K562 (cell line): ENCODE measurements around the gene PRDM15. TPM values are rescaled to one million over a fixed set of nuclear protein-coding genes. Genes with fewer than 3 reads are reported as not detected.

ENCODE experiments used
- ATAC-seq: fragments of 200-7000 bp; cut with Tn5 transposase; 3 replicates; pipeline ENCODE4 v1.9.1; 2020; ENCODE audit warnings: moderate library complexity
- BruUV-seq: library from RNA; stranded (reverse); fragments of 400-500 nt; replicated peaks from 2 replicates; lab custom pipeline; 2021; lab: Mats Ljungman, UMichigan
- CTCF ChIA-PET: fragments of 300-600 bp; formaldehyde crosslinking; extraction: SDS; loops from one replicate; lab custom pipeline; 2021; ENCODE audit warnings: low intra/inter-chr PET ratio; lab: Yijun Ruan, JAX
- POLR2A ChIA-PET: fragments of 300-600, 350-650 bp; sonication (Branson Sonifier 250); formaldehyde crosslinking; extraction: SDS; loops from one replicate; lab custom pipeline; 2021; ENCODE audit warnings: antibody characterized with exemption, inconsistent platforms; lab: Yijun Ruan, JAX
- DNase-seq, 4 experiments: peaks; one replicate each; pipeline versions ENCODE4 v3.0.0 to v3.0.0-alpha.2; 2011 to 2018; ENCODE audit warnings: low spot score in 3 of 4, mixed read lengths in 3 of 4; ENCODE audit errors: extremely low read depth in 1 of 4
- FAIRE-seq: peaks from 2 replicates; lab custom pipeline; 2011; peaks lifted over from hg19 to GRCh38; lab: Jason Lieb, UNC
- H2AFZ ChIP-seq: 2 replicates; pipeline ENCODE4 v1.6.0; 2011; ENCODE audit warnings: low read depth, low read length, control low read depth, inconsistent platforms
- H3K27ac ChIP-seq: fragments of 200-600 bp; 3 replicates; pipeline ENCODE4 v1.8.0; 2011; ENCODE audit warnings: low read depth, mild to moderate bottlenecking, control low read depth, inconsistent platforms, low read length, moderate library complexity, mixed read lengths; ENCODE audit errors: extremely low read depth
- H3K27me3 ChIP-seq, 2 experiments: fragments of 300-600 bp in 1 of 2; 2 replicates in 1 of 2; 3 replicates in 1 of 2; pipeline versions ENCODE4 v1.6.0 to v1.8.0; 2011; ENCODE audit warnings: inconsistent platforms in 2 of 2, low read length in 2 of 2, mild to moderate bottlenecking in 1 of 2, mixed read lengths in 1 of 2, moderate library complexity in 1 of 2; ENCODE audit not compliant: control insufficient read depth in 2 of 2, insufficient read depth in 2 of 2
- H3K36me3 ChIP-seq: fragments of 300-600 bp; 3 replicates; pipeline ENCODE4 v1.8.0; 2011; ENCODE audit warnings: mild to moderate bottlenecking, low read length, inconsistent platforms; ENCODE audit not compliant: control insufficient read depth, insufficient read depth
- H3K4me1 ChIP-seq, 2 experiments: fragments of 200-600 bp in 1 of 2; replicated peaks in 1 of 2; 2 replicates in 1 of 2; 3 replicates in 1 of 2; pipeline versions ENCODE4 v1.5.1 to v1.8.0; 2011; ENCODE audit warnings: inconsistent platforms in 2 of 2, low read length in 2 of 2, mild to moderate bottlenecking in 1 of 2, mixed read lengths in 1 of 2, moderate library complexity in 1 of 2; ENCODE audit not compliant: control insufficient read depth in 2 of 2, insufficient read depth in 2 of 2
- H3K4me2 ChIP-seq: 2 replicates; pipeline ENCODE4 v1.6.1; 2011; ENCODE audit warnings: low read length, control low read depth, inconsistent platforms, mixed read lengths; ENCODE audit not compliant: insufficient read depth
- H3K4me3 ChIP-seq: fragments of 200-600 bp; sonication (generic), shearing (Covaris generic); 2 replicates; pipeline ENCODE4 v1.5.1; 2016; ENCODE audit warnings: control low read depth, inconsistent platforms
- H3K79me2 ChIP-seq: fragments of 200-600 bp; 3 replicates; pipeline ENCODE4 v1.8.0; 2011; ENCODE audit warnings: low read length, inconsistent platforms; ENCODE audit not compliant: control insufficient read depth, insufficient read depth
- H3K9ac ChIP-seq, 2 experiments: 2 replicates each; pipeline versions ENCODE4 v1.6.0 to v1.6.1; 2011; ENCODE audit warnings: low read depth in 2 of 2, low read length in 2 of 2, control low read depth in 1 of 2, inconsistent platforms in 1 of 2, mild to moderate bottlenecking in 1 of 2, mixed read lengths in 1 of 2; ENCODE audit not compliant: insufficient read depth in 1 of 2
- H3K9me1 ChIP-seq: one replicate; pipeline ENCODE4 v1.6.0; 2011; ENCODE audit warnings: inconsistent platforms, mild to moderate bottlenecking, low read length, moderate library complexity; ENCODE audit not compliant: control insufficient read depth, insufficient read depth
- H3K9me3 ChIP-seq: replicated peaks from 2 replicates; pipeline ENCODE4 v1.5.1; 2011; ENCODE audit warnings: low read depth, low read length, inconsistent platforms; ENCODE audit not compliant: control insufficient read depth, insufficient read depth
- H4K20me1 ChIP-seq: replicated peaks from 2 replicates; pipeline ENCODE4 v1.6.1; 2011; ENCODE audit warnings: low read length, inconsistent platforms, mixed read lengths; ENCODE audit not compliant: control insufficient read depth, insufficient read depth
- GATA2 ChIP-seq: sonication (generic); formaldehyde crosslinking; IDR thresholded peaks from 2 replicates; pipeline ENCODE4 v1.4.0; 2020; ENCODE audit warnings: mild to moderate bottlenecking, missing genetic modification reagents
- HDAC6 ChIP-seq: IDR thresholded peaks from 2 replicates; pipeline ENCODE4 v1.6.1; 2012; ENCODE audit warnings: low read depth, mild to moderate bottlenecking, control low read depth, inconsistent platforms, low read length, moderate library complexity
- HOXB6 ChIP-seq: fragments of 250-450 bp; sonication (Bioruptor Pico); IDR thresholded peaks from 2 replicates; pipeline ENCODE4 v1.5.1; 2022; ENCODE audit warnings: mild to moderate bottlenecking, borderline replicate concordance
- NFIX ChIP-seq: fragments of 250-450 bp; sonication (Bioruptor Pico); IDR thresholded peaks from 2 replicates; pipeline ENCODE4 v1.4.0; 2020; ENCODE audit warnings: low read depth, mild to moderate bottlenecking, moderate library complexity
- SRSF7 ChIP-seq: fragments of 200-400 bp; formaldehyde crosslinking; optimal IDR thresholded peaks from 2 replicates; pipeline ENCODE3; 2017; ENCODE audit warnings: mild to moderate bottlenecking, low read depth, low read length
- TSHZ1 ChIP-seq: fragments of 250-450 bp; sonication (Bioruptor Pico); IDR thresholded peaks from 2 replicates; pipeline ENCODE4 v1.4.0; 2020; ENCODE audit warnings: mild to moderate bottlenecking, moderate library complexity
- ZNF444 ChIP-seq: fragments of 250-450 bp; sonication (Bioruptor Pico); IDR thresholded peaks from 2 replicates; pipeline ENCODE4 v1.4.0; 2020; ENCODE audit warnings: mild to moderate bottlenecking, moderate library complexity
- ZNF764 ChIP-seq: fragments of 250-450 bp; sonication (Bioruptor Pico); IDR thresholded peaks from 2 replicates; pipeline ENCODE4 v1.4.0; 2020; ENCODE audit warnings: low read depth, mild to moderate bottlenecking, moderate library complexity
- WGBS: fragments of 100-300 bp; shearing (Covaris generic); methylation state at CpG from one replicate; pipeline ENCODE4 v1.1.6; 2016; ENCODE audit warnings: low coverage, mixed read lengths; ENCODE audit not compliant: insufficient coverage; ENCODE audit errors: missing lambda C conversion rate; 5-methylcytosine and 5-hydroxymethylcytosine counted together
- in situ Hi-C: fragments of 300-500 bp; cut with MboI; formaldehyde crosslinking; loops from 4 replicates; pipeline ENCODE4 v1.15.0; 2018; ENCODE audit warnings: inconsistent platforms, mixed read lengths
- intact Hi-C: fragments of 100-400 bp; cut with micrococcal nuclease; formaldehyde crosslinking; loops from 2 replicates; pipeline ENCODE4 v1.14.2; 2022
- polyA plus RNA-seq, 8 experiments: library from polyadenylated mRNA; depleted of rRNA in 4 of 8; stranded (reverse) in 5 of 8; unstranded in 3 of 8; fragments of >200 nt; fragmentation: Nextera tagmentation in 2 of 8; fragmentation: Illumina TruSeq in 1 of 8; extraction: Ambion mirVana in 2 of 8; extraction: Trizol in 1 of 8; gene quantifications; 2 replicates each; pipeline versions ENCODE4 v1.2.1 to v1.2.3, GENCODE V29; 2011 to 2014; ENCODE audit warnings: inconsistent platforms in 1 of 8, missing spikeins in 1 of 8
- total RNA-seq, 7 experiments: library from RNA; depleted of rRNA in 6 of 7; stranded (reverse); fragments of >200 nt in 6 of 7; fragmentation: Illumina TruSeq in 2 of 7; extraction: Trizol in 2 of 7; gene quantifications; 2 replicates each; pipeline versions ENCODE4 v1.2.1 to v1.2.3, GENCODE V29; 2011 to 2021; ENCODE audit warnings: low replicate concordance in 1 of 7

PRDM15 gene
- total and polyA plus RNA-seq, 9 of the 15 experiments (the other 6 are each of a cell fraction or from before 2014, with no cell fraction given), result 0.93 to 9.2 (median 6.2) TPM

- peaks cover 44% of the 10 kb centered on the region; the same call in 2 of the 3 replicates for H3K36me3 ChIP-seq
- CTCF ChIA-PET, result no interaction called here
- in situ Hi-C loops (no loop called here), intact Hi-C loops (no loop called here)
- 81% methylated on average over 15 of the region's 15 CpGs for WGBS
- no peak overlapping the region for H3K4me3 ChIP-seq
- H2AFZ ChIP-seq, result no peak overlapping the region
- H4K20me1 ChIP-seq, result no peaks in the 10 kb centered on the region
- no peak overlapping the region for H3K9ac ChIP-seq
- no peak overlapping the region for H3K4me2 ChIP-seq
- no TSS peak for BruUV-seq
- H3K27ac ChIP-seq, result no peak overlapping the region
- POLR2A ChIA-PET, result interaction anchor here (0.8 kb wide), 1 partner anchor 10 kb away, joined by 3 read pairs; no protein-coding TSS in a partner anchor
- FAIRE-seq (no peak), ATAC-seq (no peak), DNase-seq (no peak)
- no peaks in the 10 kb centered on the region for H3K27me3 ChIP-seq
- no peaks in the 10 kb centered on the region for H3K9me3 ChIP-seq
- TF ChIP-seq HDAC6, result no peak
- TF ChIP-seq HOXB6 (CRISPR knock-in tag), result no peak
- TF ChIP-seq TSHZ1, result no peak
- TF ChIP-seq ZNF764 (CRISPR knock-in tag), result no peak
- TF ChIP-seq SRSF7, result no peak
- TF ChIP-seq ZNF444 (CRISPR knock-in tag), result no peak
- TF ChIP-seq GATA2 (CRISPR knock-in tag), result no peak
- no peak for TF ChIP-seq NFIX
- H3K4me1 ChIP-seq, result peaks cover 11 to 33% of the 10 kb centered on the region in 2 experiments; a peak in 4 of 5 replicates
- no peaks in the 10 kb centered on the region for H3K79me2 ChIP-seq
- H3K9me1 ChIP-seq, result no peaks in the 10 kb centered on the region
Measured at GRCh38 chr21:41848958-41849580, 30.1 kb downstream of the PRDM15 start.
